Kidney (tissue), 14 donors: ENCODE results near the gene TOMM22. TPM values are rescaled to one million over a fixed set of nuclear protein-coding genes. Genes with fewer than 3 reads are reported as not detected.
A peak's percentile ranks its signal among the peaks of the same experiment; 100 is the strongest.

Experiments used
- DNase-seq, 5 donors: peaks; one replicate each; pipeline ENCODE4 v3.0.0-alpha.2; 2013 to 2020
- FAIRE-seq: peaks from 2 replicates; lab custom pipeline; 2012; peaks lifted over from hg19 to GRCh38; lab: Jason Lieb, UNC
- H3K27ac ChIP-seq, 2 donors: one replicate each; pipeline ENCODE4 v1.7.0; 2013; ENCODE audit warnings: low read depth in 2 of 2, low read length in 2 of 2, inconsistent platforms in 1 of 2
- H3K27me3 ChIP-seq: one replicate; pipeline ENCODE4 v1.7.1; 2013; ENCODE audit warnings: low read length, inconsistent platforms; ENCODE audit not compliant: control insufficient read depth, insufficient read depth
- H3K36me3 ChIP-seq, 3 donors: one replicate each; pipeline versions ENCODE4 v1.7.0 to v1.7.1; 2013; ENCODE audit warnings: low read length in 3 of 3, control low read depth in 1 of 3, inconsistent platforms in 1 of 3; ENCODE audit not compliant: insufficient read depth in 3 of 3, control insufficient read depth in 2 of 3
- H3K4me1 ChIP-seq, 3 donors: one replicate each; pipeline versions ENCODE4 v1.7.0 to v1.7.1; 2013; ENCODE audit warnings: low read length in 3 of 3, inconsistent platforms in 1 of 3, low read depth in 1 of 3; ENCODE audit not compliant: control insufficient read depth in 2 of 3, insufficient read depth in 2 of 3
- H3K4me3 ChIP-seq, 3 donors: one replicate each; pipeline versions ENCODE4 v1.7.0 to v1.8.1; 2013; ENCODE audit warnings: low read length in 3 of 3, control low read depth in 1 of 3, inconsistent platforms in 1 of 3
- H3K9ac ChIP-seq, 3 donors: one replicate each; pipeline versions ENCODE4 v1.7.0 to v1.7.1; 2013; ENCODE audit warnings: low read length in 3 of 3, control low read depth in 1 of 3, inconsistent platforms in 1 of 3
- H3K9me3 ChIP-seq, 3 donors: one replicate each; pipeline versions ENCODE4 v1.7.0 to v1.7.1; 2013; ENCODE audit warnings: low read length in 3 of 3, control low read depth in 1 of 3, inconsistent platforms in 1 of 3; ENCODE audit not compliant: control insufficient read depth in 2 of 3, insufficient read depth in 1 of 3
- CTCF ChIP-seq: IDR thresholded peaks from 3 replicates; pipeline ENCODE4 v1.5.1; 2012; ENCODE audit warnings: mild to moderate bottlenecking, moderate library complexity, borderline replicate concordance; ENCODE audit not compliant: insufficient read depth; ENCODE audit errors: extremely low read depth
- intact Hi-C: fragments of 100-400 bp; cut with DNase I; formaldehyde crosslinking; loops from one replicate; pipeline ENCODE4 v1.11.1; 2022
- polyA plus RNA-seq: library from polyadenylated mRNA; stranded (reverse); fragments of 350-450 nt; fragmentation: Illumina TruSeq; extraction: RNeasy Lipid Tissue Mini Kit (QIAGEN cat#74804); gene quantifications from one replicate; pipeline ENCODE4 v1.2.3, GENCODE V29; 2014; ENCODE audit warnings: low read depth, low replicate concordance; ENCODE audit not compliant: insufficient read depth
- total RNA-seq: library from RNA; stranded (reverse); fragmentation: NEBNext Ultra II Directional; extraction: Animal tissue kit (Norgen Biotek cat#: 25700); gene quantifications from one replicate; pipeline ENCODE4 v1.2.1, GENCODE V29; 2021
- donor health status: control.
- donor health status: control.
- donor health status: control.
- donor health status: control.
- donor health status: control.
- donor health status: DM: yes; HTN: yes; CAD: no.
- donor health status: Normal renal cell carcinoma (clear cell type).

Gene TOMM22
- total and polyA plus RNA-seq, 2 donors from 2014 or later = 55.0 to 103 TPM

- intact Hi-C loops = no loop called here
- Histone ChIP-seq H3K9ac (peak overlapping the region in 1 of 3 donors; percentile 16), H3K36me3 (peaks cover 0 to 54% (median 44%) of the 10 kb centered on the region in 3 donors), H3K4me3 (no peak overlapping the region), H3K9me3 (no peaks in the 10 kb centered on the region), H3K4me1 (peaks cover 0 to 12% (median 12%) of the 10 kb centered on the region in 3 donors), H3K27me3 (no peaks in the 10 kb centered on the region), H3K27ac (peak overlapping the region; percentile 23 to 33)
- DNase-seq (peak in 1 of 5 donors; percentile 60), FAIRE-seq (no peak)
- no peak for TF ChIP-seq CTCF
These were observed 52.8 kb downstream of the TOMM22 start for GRCh38 chr22:38734421-38735100.

Other genes starting within 250 kb of the TOMM22 start
- gene KCNJ4, start 226.8 kb upstream of the TOMM22 start, total RNA-seq = 0.13 TPM
- not detected for gene KCNJ4, start 226.8 kb upstream of the TOMM22 start, polyA plus RNA-seq
- gene KDELR3, start 213.9 kb upstream of the TOMM22 start, total RNA-seq = 16.7 TPM
- gene KDELR3, start 213.9 kb upstream of the TOMM22 start, polyA plus RNA-seq = 11.4 TPM
- gene DDX17, start 175.6 kb upstream of the TOMM22 start, total RNA-seq = 509 TPM
- 133 TPM for gene DDX17, start 175.6 kb upstream of the TOMM22 start, polyA plus RNA-seq
- 0.66 TPM for gene DMC1, start 111.8 kb upstream of the TOMM22 start, total RNA-seq
- not detected for gene DMC1, start 111.8 kb upstream of the TOMM22 start, polyA plus RNA-seq
- gene FAM227A, start 25.6 kb upstream of the TOMM22 start, total RNA-seq = 3.4 TPM
- 0.80 TPM for gene FAM227A, start 25.6 kb upstream of the TOMM22 start, polyA plus RNA-seq
- 36.0 TPM for gene CBY1, start 25.3 kb upstream of the TOMM22 start, total RNA-seq
- 67.2 TPM for gene CBY1, start 25.3 kb upstream of the TOMM22 start, polyA plus RNA-seq
- 42.8 TPM for gene JOSD1, start 19.0 kb downstream of the TOMM22 start, total RNA-seq
- gene JOSD1, start 19.0 kb downstream of the TOMM22 start, polyA plus RNA-seq = 12.8 TPM
- gene GTPBP1, start 24.0 kb downstream of the TOMM22 start, total RNA-seq = 52.0 TPM
- gene GTPBP1, start 24.0 kb downstream of the TOMM22 start, polyA plus RNA-seq = 11.7 TPM
- 199 TPM for gene SUN2, start 74.0 kb downstream of the TOMM22 start, total RNA-seq
- 41.7 TPM for gene SUN2, start 74.0 kb downstream of the TOMM22 start, polyA plus RNA-seq
- 26.5 TPM for gene DNAL4, start 112.2 kb downstream of the TOMM22 start, total RNA-seq
- 39.7 TPM for gene DNAL4, start 112.2 kb downstream of the TOMM22 start, polyA plus RNA-seq
- gene NPTXR, start 162.1 kb downstream of the TOMM22 start, total RNA-seq = 12.5 TPM
- gene NPTXR, start 162.1 kb downstream of the TOMM22 start, polyA plus RNA-seq = 1.1 TPM
- gene CBX6, start 190.3 kb downstream of the TOMM22 start, total RNA-seq = 113 TPM
- 24.9 TPM for gene CBX6, start 190.3 kb downstream of the TOMM22 start, polyA plus RNA-seq